ENCODE measurements around the gene NIM1K. TPM values are rescaled to one million over a fixed set of nuclear protein-coding genes. Genes with fewer than 3 reads are reported as not detected.

Gene NIM1K
- total and polyA plus RNA-seq, 2 of the 13 experiments (the other 11 are each of a cell fraction or from before 2014, with no cell fraction given): 0.04 TPM; not detected in 1

GRCh38 chr5:43193894-43194265, 1.9 kb downstream of the NIM1K start (continued):
- TF ChIP-seq PRDM15 (CRISPR knock-in tag; IDR thresholded peaks at IDR 0.05) (no peak), MTERF4 (CRISPR knock-in tag; IDR thresholded peaks at IDR 0.05) (no peak), GFI1 (CRISPR knock-in tag; IDR thresholded peaks at IDR 0.05; ENCODE audit: borderline replicate concordance) (no peak), ZSCAN22 (CRISPR knock-in tag; IDR thresholded peaks at IDR 0.05) (no peak)

- intact Hi-C loops (cut with micrococcal nuclease; ENCODE audit: unreplicated experiment): no loop called here
- ChIA-PET CTCF (ENCODE audit: low intra/inter-chr PET ratio, low total read pairs) (no interaction called here), POLR2A (interaction anchor here (0.7 kb wide), 1 partner anchor 8 kb away, joined by 3 read pairs; no protein-coding TSS in a partner anchor)
- no peak overlapping the region for H3K4me3 ChIP-seq (replicated peaks in 1 of 3; ENCODE audit: insufficient read depth in 1 of 3, low read depth in 2 of 3, low read length in 3 of 3)
- no peaks in the 10 kb centered on the region for H3K36me3 ChIP-seq (replicated peaks in 1 of 2; ENCODE audit: control insufficient read depth in 1 of 2, insufficient read depth in 2 of 2, low read length in 2 of 2)
- H4K20me1 ChIP-seq (ENCODE audit: insufficient read depth, low read length): no peaks in the 10 kb centered on the region
- BruUV-seq (replicated peaks): no TSS peak
- no peak overlapping the region for H2AFZ ChIP-seq (ENCODE audit: low read length)
- no peaks in the 10 kb centered on the region for H3K79me2 ChIP-seq (ENCODE audit: insufficient read depth, low read length)
- in situ Hi-C loops (cut with HindIII; ENCODE audit: extremely low pct_ligation_motif_present, low pct_unique_long_range_greater_than_20kb): no loop called here
- no peak overlapping the region for H3K9ac ChIP-seq (ENCODE audit: insufficient read depth, low read depth, low read length)
- WGBS (ENCODE audit: low lambda C conversion rate): 25% methylated on average over 7 of the region's 7 CpGs
- ATAC-seq (no peak), DNase-seq (ENCODE audit: low spot score) (no peak), FAIRE-seq (no peak)
- H3K4me1 ChIP-seq (ENCODE audit: insufficient read depth, low read length): peaks cover 30% of the 10 kb centered on the region
- H3K27me3 ChIP-seq (ENCODE audit: control insufficient read depth in 1 of 2, insufficient read depth in 2 of 2, low read length in 2 of 2): peaks cover 3 to 11% of the 10 kb centered on the region in 2 experiments; a peak in 2 of 5 replicates
- TF ChIP-seq SP5 (CRISPR knock-in tag; IDR thresholded peaks at IDR 0.05; ENCODE audit: borderline replicate concordance, low read depth): no peak
- no peak for TF ChIP-seq ESRRA (CRISPR knock-in tag; IDR thresholded peaks at IDR 0.05; ENCODE audit: low read depth)
- no peak for TF ChIP-seq STAT6 (CRISPR knock-in tag; IDR thresholded peaks at IDR 0.05; ENCODE audit: borderline replicate concordance)
- TF ChIP-seq ZNF674 (CRISPR knock-in tag; IDR thresholded peaks at IDR 0.05; ENCODE audit: low read depth): no peak
- no peak for TF ChIP-seq HDAC6 (IDR thresholded peaks at IDR 0.05; ENCODE audit: low read depth, low read length)
- TF ChIP-seq TMF1 (CRISPR knock-in tag; IDR thresholded peaks at IDR 0.05; ENCODE audit: low read depth): no peak
- TF ChIP-seq CBX5 (CRISPR knock-in tag; IDR thresholded peaks at IDR 0.05; ENCODE audit: borderline replicate concordance): no peak
- no peak for TF ChIP-seq CBFB (CRISPR knock-in tag; IDR thresholded peaks at IDR 0.05)
- TF ChIP-seq ZSCAN12 (CRISPR knock-in tag; IDR thresholded peaks at IDR 0.05): no peak
- no peak for TF ChIP-seq MAX (IDR thresholded peaks at IDR 0.05)
- no peak for TF ChIP-seq ZBTB20 (CRISPR knock-in tag; IDR thresholded peaks at IDR 0.05; ENCODE audit: borderline replicate concordance, low read depth)
- H3K27ac ChIP-seq (ENCODE audit: extremely low read length, insufficient read depth, low read length): no peak overlapping the region
- H3K4me2 ChIP-seq (ENCODE audit: low read depth, low read length): no peak overlapping the region
- no peaks in the 10 kb centered on the region for H3K9me3 ChIP-seq (ENCODE audit: low read length)
These were observed 3.7 kb downstream of the NIM1K start for GRCh38 chr5:43195670-43196265.
